IPS-15b (cell line): ENCODE measurements around the gene CNOT2.
A peak's percentile ranks its signal among the peaks of the same experiment; 100 is the strongest.

Experiments used
- H3K27me3 ChIP-seq: one replicate; pipeline ENCODE4 v1.6.1; 2013; ENCODE audit warnings: low read length; ENCODE audit not compliant: control insufficient read depth, insufficient read depth
- H3K36me3 ChIP-seq: one replicate; pipeline ENCODE4 v1.6.1; 2013; ENCODE audit warnings: low read length; ENCODE audit not compliant: control insufficient read depth, insufficient read depth
- H3K4me1 ChIP-seq: one replicate; pipeline ENCODE4 v1.6.1; 2013; ENCODE audit warnings: mild to moderate bottlenecking, low read length; ENCODE audit not compliant: control insufficient read depth, insufficient read depth
- H3K4me3 ChIP-seq: one replicate; pipeline ENCODE4 v1.5.1; 2013; ENCODE audit warnings: low read depth, low read length
- H3K9ac ChIP-seq: one replicate; pipeline ENCODE4 v1.6.1; 2013; ENCODE audit warnings: low read depth, mild to moderate bottlenecking, low read length
- H3K9me3 ChIP-seq: one replicate; pipeline ENCODE4 v1.6.1; 2013; ENCODE audit warnings: mild to moderate bottlenecking, low read length; ENCODE audit not compliant: control insufficient read depth, insufficient read depth

The CNOT2 gene

DNA sequence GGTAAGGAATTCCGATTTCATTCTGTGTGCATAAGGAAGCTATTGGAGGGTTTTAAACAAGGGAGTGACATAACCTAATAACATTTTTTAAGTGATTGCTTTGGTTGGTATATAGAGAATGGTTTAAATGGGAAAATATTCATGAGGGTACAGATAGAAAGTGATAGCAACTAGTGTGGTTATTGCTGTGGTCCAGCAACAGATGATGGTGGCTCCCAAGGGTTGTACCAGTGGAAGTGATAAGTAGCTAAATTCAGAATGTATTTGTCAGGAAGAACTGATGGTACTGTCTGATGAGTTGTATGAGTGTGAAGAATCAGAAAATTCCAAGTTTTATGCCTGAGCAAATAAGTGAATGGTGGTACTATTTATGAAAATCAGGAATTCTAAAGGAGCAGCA lies 2.6 kb upstream of the CNOT2 start:
- no peak overlapping the region for H3K9ac ChIP-seq
- H3K4me3 ChIP-seq: no peak overlapping the region
- H3K27me3 ChIP-seq: no peaks in the 10 kb centered on the region
- H3K9me3 ChIP-seq: no peaks in the 10 kb centered on the region
- no peaks in the 10 kb centered on the region for H3K36me3 ChIP-seq
- peaks cover 3% of the 10 kb centered on the region for H3K4me1 ChIP-seq

DNA sequence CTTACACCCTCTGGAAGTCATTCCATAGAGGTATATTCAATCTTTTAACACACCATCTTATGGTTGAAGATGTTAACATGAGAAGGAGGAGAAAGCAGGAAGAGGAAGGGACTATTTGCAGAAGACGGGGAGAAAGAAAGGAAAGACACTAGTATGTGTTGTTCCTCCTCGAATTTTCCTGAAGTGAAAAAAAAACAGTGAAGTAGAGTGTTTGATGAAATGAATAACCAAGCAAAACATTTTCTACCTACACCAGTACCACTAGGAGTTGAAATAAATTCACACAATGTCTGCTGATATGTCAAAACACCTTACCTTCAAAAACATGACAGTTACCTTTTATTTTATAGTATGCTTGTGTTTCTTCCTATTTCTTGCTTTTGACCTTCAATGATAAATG lies 1.4 kb upstream of the CNOT2 start:
- Histone ChIP-seq H3K27me3 (no peaks in the 10 kb centered on the region), H3K4me3 (peak overlapping the region; percentile 96), H3K4me1 (peaks cover 7% of the 10 kb centered on the region), H3K36me3 (no peaks in the 10 kb centered on the region), H3K9ac (peak overlapping the region; percentile 96), H3K9me3 (no peaks in the 10 kb centered on the region)

DNA sequence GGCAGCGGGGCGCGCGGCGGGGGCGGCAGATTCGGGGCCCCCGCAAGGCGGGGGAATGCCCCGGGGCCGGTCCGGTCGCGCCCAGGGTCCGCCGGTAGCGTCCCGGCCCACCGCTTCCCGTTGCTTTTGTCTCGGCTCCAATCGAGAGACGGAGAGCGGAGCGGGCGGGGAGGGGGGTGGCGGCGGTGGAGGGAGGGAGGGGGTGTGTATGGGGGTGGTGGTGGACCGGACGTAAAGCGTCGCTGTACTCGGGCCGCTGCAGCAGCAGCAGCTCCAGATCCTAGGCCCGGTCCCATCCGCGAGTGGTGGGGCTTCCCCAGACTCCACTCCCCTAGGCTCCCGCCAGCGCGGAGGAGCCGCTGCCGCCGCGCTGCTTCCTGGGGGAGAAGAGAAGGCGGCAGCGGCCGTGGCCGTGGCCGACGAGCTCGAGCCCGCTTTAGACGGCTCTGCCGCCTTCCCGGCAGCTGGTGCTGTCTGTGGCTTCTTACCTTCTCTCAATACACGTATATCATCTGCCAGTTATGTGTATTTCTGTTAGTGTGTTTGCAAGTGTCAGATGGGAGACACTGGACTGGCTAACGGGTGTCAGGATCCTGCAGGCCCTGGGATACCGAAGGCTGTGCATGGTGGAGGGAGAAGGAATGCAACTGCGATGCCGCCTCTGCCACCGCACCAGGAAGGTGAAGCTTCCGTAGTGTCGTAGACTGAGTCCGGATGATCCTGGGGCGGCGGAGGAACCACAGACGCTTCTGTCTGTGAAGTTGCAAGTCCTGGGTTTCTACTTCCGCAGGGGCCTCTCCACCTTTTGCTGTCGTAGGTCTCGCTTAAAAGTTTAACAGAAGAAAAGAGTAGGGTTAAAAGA lies 508 bp downstream of the CNOT2 start:
- Histone ChIP-seq H3K9ac (peak overlapping the region; percentile 98), H3K4me1 (peaks cover 9% of the 10 kb centered on the region), H3K9me3 (no peaks in the 10 kb centered on the region), H3K27me3 (no peaks in the 10 kb centered on the region), H3K36me3 (no peaks in the 10 kb centered on the region), H3K4me3 (peak overlapping the region; percentile 96)

DNA sequence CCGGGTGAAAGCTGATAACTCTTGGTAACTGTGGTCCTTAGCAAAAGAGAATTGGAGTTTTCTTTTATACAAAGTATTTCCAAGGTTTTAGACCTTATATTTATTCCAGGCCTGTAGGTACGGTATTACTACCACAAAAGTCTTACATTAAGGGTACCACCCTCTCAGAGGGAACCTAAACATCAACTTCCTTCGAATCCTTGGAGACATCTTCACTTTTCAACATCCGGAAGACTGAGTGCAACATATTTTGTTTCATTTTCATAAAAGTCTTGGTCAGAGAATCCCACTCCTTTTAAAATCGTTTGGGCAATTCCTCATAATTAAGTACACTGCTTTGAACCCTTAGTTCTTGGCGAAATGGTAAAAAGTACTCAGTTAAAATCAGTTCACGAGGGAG lies 1.2 kb downstream of the CNOT2 start:
- Histone ChIP-seq H3K9me3 (no peaks in the 10 kb centered on the region), H3K4me1 (peaks cover 9% of the 10 kb centered on the region), H3K36me3 (no peaks in the 10 kb centered on the region), H3K4me3 (peak overlapping the region; percentile 96), H3K27me3 (no peaks in the 10 kb centered on the region), H3K9ac (peak overlapping the region; percentile 98)

DNA sequence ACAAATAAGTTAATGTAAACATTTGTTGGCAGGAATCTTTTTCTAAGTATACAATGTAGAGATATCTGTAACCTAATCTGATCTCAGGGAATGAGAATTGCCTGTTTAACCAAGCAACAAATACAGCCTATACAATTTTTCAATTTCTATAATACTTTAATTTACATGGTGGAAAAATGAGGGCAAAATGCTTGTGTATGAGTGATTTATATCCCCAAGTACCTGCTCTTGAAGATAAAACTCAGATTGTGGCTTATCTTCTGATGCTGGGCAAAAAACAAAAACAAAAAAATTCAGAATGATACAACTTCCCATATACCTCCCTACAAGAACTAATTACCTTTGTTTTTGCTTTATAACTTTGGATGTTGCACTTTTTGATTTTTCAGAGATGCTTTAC lies 2.2 kb downstream of the CNOT2 start:
- peaks cover 9% of the 10 kb centered on the region for H3K4me1 ChIP-seq
- H3K9ac ChIP-seq: no peak overlapping the region
- no peaks in the 10 kb centered on the region for H3K27me3 ChIP-seq

DNA sequence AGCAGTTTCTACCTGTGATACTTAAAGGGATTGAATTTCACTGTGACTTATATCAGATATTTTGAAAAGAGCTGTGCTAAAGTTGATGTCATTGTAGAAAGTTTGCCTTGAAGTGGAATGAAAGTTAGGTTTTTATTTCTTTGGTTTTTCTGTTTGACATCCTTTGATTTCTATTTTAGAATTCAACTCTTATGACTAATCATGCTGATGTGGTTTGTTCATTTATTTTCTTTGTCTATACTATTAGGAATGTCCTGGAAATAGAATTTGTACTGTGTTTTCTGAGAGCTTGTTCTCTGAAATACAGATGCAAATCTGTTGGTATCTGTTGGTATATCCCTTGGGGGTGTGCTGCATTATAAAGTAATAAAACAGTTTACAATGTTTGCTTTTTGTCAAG lies 3.3 kb downstream of the CNOT2 start:
- Histone ChIP-seq H3K4me1 (peaks cover 18% of the 10 kb centered on the region), H3K9ac (no peak overlapping the region), H3K36me3 (no peaks in the 10 kb centered on the region), H3K27me3 (no peaks in the 10 kb centered on the region), H3K9me3 (no peaks in the 10 kb centered on the region), H3K4me3 (no peak overlapping the region)

More for the DNA sequence above, 2.2 kb downstream of the CNOT2 start:
- H3K36me3 ChIP-seq: no peaks in the 10 kb centered on the region
- H3K9me3 ChIP-seq: no peaks in the 10 kb centered on the region
- H3K4me3 ChIP-seq: no peak overlapping the region

DNA sequence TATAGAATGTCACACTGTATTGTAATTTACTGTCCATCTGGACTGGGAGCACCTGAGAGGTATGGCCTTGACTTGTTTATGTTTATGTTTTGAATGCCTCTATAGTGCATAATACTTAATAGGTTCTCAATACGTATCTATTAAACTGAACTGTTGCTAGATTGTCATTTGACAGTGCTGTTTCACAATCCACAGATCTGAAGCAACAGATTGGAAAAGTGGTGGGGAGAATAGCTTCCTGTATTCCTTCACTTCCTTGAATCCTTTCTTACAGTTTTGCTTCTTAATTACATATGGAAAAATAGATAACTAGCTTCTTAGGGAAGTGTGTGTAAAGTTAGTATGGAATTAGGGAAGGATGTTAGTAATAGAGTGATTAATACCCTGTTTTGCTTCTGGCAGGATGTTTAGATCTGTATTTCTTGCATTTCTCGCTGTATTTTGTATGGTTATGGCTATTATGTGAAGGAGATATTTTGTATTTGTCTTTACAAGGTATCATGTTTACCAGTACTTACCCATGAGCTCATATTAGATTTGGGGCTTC lies 4.5 kb downstream of the CNOT2 start:
- Histone ChIP-seq H3K9me3 (no peaks in the 10 kb centered on the region), H3K4me3 (no peak overlapping the region), H3K4me1 (peaks cover 19% of the 10 kb centered on the region), H3K36me3 (no peaks in the 10 kb centered on the region), H3K9ac (no peak overlapping the region), H3K27me3 (no peaks in the 10 kb centered on the region)

DNA sequence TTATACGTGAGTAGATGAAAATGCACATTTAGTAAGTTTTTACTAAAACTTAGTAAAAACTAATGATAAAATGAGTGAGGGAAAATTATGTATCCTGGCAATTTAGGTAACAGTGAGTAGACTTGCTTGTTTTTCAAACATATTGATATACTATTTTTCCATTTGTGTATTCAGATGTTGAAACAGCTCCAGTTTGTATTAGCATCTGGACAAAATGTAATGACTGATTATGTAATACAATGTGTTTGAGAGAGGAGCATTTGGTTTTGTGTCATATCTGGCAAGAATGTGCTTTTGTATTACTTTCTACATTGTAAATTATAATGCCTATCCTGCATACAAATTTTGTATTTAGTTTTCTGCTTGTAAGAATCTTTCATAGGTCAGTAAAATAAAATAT lies 5.6 kb downstream of the CNOT2 start:
- Histone ChIP-seq H3K4me1 (peaks cover 19% of the 10 kb centered on the region), H3K4me3 (no peak overlapping the region), H3K9ac (no peak overlapping the region), H3K9me3 (no peaks in the 10 kb centered on the region), H3K36me3 (no peaks in the 10 kb centered on the region), H3K27me3 (no peaks in the 10 kb centered on the region)

DNA sequence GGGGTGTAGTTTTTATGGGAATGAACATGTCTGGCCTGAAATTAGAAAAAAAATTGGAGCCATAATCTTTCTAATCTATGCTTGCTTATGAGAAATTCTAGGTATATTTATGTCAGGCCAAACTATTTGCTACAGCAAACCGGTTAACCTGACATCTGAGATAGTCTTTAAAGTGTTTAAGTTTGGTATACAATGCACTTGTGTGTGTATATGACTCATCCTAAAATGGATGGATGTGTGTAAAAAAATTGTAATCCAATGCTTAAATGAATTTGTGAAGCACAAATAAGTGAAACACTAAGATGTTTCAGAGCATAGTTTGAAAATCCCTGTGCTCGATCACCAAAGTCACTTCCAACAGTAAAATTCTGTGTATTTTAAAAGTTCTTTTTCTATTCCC lies 6.7 kb downstream of the CNOT2 start:
- Histone ChIP-seq H3K4me3 (no peak overlapping the region), H3K27me3 (no peaks in the 10 kb centered on the region), H3K4me1 (peaks cover 19% of the 10 kb centered on the region), H3K9ac (no peak overlapping the region), H3K9me3 (no peaks in the 10 kb centered on the region), H3K36me3 (no peaks in the 10 kb centered on the region)

DNA sequence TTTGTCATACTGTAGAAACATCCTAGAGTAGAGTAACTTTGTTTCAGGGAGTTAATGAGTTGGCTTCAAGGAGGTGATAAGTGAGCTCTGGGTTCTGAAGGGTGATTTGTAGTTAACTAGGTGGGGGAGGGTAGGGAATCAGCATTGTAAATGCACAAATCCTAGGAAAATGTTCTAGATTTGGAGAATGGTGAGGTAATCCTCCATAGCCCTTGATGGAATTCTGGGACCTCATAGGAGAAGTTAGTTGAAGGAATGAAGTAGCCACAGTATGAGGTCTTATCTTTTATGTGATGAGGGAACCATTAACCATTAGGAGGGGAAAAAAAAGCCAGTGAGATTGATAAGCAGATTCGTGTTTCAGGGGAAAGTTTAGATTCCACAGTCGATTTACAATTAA lies 8.0 kb downstream of the CNOT2 start:
- H3K4me1 ChIP-seq: peaks cover 13% of the 10 kb centered on the region

DNA sequence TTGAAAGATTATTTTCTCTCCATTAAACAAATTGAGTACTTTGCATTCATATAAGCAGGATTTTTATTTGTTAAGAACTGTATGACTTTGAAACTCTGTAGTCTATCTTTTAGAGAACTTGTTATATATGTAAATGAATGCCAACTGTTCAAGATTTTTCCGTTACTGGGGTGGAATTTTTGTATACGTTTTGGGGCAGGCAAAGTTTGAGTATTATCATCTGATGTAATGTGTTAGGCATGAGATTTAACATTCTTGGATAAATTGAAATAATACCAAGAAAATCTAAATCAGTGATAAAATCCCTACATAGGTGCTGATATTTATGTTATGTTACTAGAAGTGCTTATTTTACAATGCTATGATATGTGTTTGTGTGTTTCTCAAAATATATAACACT lies 8.4 kb downstream of the CNOT2 start:
- peaks cover 12% of the 10 kb centered on the region for H3K4me1 ChIP-seq
- no peaks in the 10 kb centered on the region for H3K36me3 ChIP-seq
- H3K4me3 ChIP-seq: no peak overlapping the region
- H3K9me3 ChIP-seq: no peaks in the 10 kb centered on the region
- no peak overlapping the region for H3K9ac ChIP-seq
- H3K27me3 ChIP-seq: no peaks in the 10 kb centered on the region

More for the DNA sequence above, 8.0 kb downstream of the CNOT2 start:
- no peaks in the 10 kb centered on the region for H3K9me3 ChIP-seq
- H3K27me3 ChIP-seq: no peaks in the 10 kb centered on the region
- H3K4me3 ChIP-seq: no peak overlapping the region
- no peaks in the 10 kb centered on the region for H3K36me3 ChIP-seq
- no peak overlapping the region for H3K9ac ChIP-seq

DNA sequence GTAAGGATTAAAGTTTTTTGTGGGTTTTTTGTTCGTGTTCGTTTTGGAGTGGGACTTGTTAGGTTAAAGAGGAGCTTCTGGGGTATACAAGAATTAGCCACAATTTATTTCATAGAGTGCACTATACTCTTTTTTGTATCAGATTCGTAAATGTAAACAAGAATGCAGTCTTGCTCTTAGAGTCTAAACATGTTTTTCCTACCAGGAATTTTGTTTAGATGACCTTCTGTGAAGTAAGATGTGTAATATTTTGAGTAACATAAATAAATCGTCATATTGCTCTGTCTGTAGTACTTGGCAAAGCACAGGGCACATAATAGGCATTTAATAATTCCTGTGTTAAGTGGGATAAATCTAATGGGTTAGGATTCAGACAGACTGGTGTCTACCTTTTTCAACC lies 9.6 kb downstream of the CNOT2 start:
- Histone ChIP-seq H3K27me3 (no peaks in the 10 kb centered on the region), H3K36me3 (no peaks in the 10 kb centered on the region), H3K9me3 (no peaks in the 10 kb centered on the region), H3K4me3 (no peak overlapping the region), H3K9ac (no peak overlapping the region), H3K4me1 (peaks cover 10% of the 10 kb centered on the region)
